Umbilical cord (tissue), 1 donor: ENCODE measurements around the gene RAD51D. TPM values are rescaled to one million over a fixed set of nuclear protein-coding genes. Genes with fewer than 3 reads are reported as not detected.

ENCODE experiments used
- total RNA-seq: library from RNA; depleted of rRNA; stranded (reverse); fragments of >200 nt; gene quantifications from one replicate; pipeline ENCODE4 v1.2.3, GENCODE V29; 2014; ENCODE audit warnings: low replicate concordance; ENCODE audit not compliant: insufficient read depth

RAD51D gene
- total RNA-seq, 1 donor from 2014 or later: 3.4 TPM

Other genes with a start within 250 kb of the RAD51D start
- gene CCT6B, start 158.4 kb downstream of the RAD51D start, total RNA-seq: 6.0 TPM
- gene ZNF830, start 158.3 kb downstream of the RAD51D start, total RNA-seq: 17.1 TPM
- gene LIG3, start 139.3 kb downstream of the RAD51D start, total RNA-seq: 28.9 TPM
- gene RFFL, start 56.2 kb downstream of the RAD51D start, total RNA-seq: 6.3 TPM
- gene FNDC8, start 1.8 kb upstream of the RAD51D start, total RNA-seq: not detected
- gene NLE1, start 22.4 kb upstream of the RAD51D start, total RNA-seq: 17.6 TPM
- 0.24 TPM for gene UNC45B, start 28.0 kb upstream of the RAD51D start, total RNA-seq
- gene SLC35G3, start 74.5 kb upstream of the RAD51D start, total RNA-seq: 0.48 TPM
- gene SLFN5, start 123.2 kb upstream of the RAD51D start, total RNA-seq: 19.0 TPM